BE2C (cell line): Measurements from ENCODE around the gene DEFB125.

Source experiments
- DNase-seq: peaks from one replicate; pipeline ENCODE4 v3.0.0-alpha.2; 2020
- H3K27me3 ChIP-seq: fragments of 250-450 bp; sonication (Bioruptor Pico); 2 replicates; pipeline ENCODE4 v1.5.1; 2020; ENCODE audit warnings: mild to moderate bottlenecking
- H3K36me3 ChIP-seq: fragments of 250-450 bp; sonication (Bioruptor Pico); 2 replicates; pipeline ENCODE4 v1.5.1; 2020; ENCODE audit warnings: mild to moderate bottlenecking
- H3K4me1 ChIP-seq: fragments of 250-450 bp; sonication (Bioruptor Pico); 2 replicates; pipeline ENCODE4 v1.5.1; 2020
- H3K4me3 ChIP-seq: 2 replicates; pipeline ENCODE4 v1.5.1; 2011; ENCODE audit warnings: low read depth, low read length
- H3K9me3 ChIP-seq: fragments of 250-450 bp; sonication (Bioruptor Pico); 2 replicates; pipeline ENCODE4 v1.5.1; 2020
- TF ChIP-seq, protein P1 (sequence below): IDR thresholded peaks from 2 replicates; pipeline ENCODE4 v1.5.1; 2012; ENCODE audit warnings: mild to moderate bottlenecking, low read depth, low read length

Gene DEFB125

DNA sequence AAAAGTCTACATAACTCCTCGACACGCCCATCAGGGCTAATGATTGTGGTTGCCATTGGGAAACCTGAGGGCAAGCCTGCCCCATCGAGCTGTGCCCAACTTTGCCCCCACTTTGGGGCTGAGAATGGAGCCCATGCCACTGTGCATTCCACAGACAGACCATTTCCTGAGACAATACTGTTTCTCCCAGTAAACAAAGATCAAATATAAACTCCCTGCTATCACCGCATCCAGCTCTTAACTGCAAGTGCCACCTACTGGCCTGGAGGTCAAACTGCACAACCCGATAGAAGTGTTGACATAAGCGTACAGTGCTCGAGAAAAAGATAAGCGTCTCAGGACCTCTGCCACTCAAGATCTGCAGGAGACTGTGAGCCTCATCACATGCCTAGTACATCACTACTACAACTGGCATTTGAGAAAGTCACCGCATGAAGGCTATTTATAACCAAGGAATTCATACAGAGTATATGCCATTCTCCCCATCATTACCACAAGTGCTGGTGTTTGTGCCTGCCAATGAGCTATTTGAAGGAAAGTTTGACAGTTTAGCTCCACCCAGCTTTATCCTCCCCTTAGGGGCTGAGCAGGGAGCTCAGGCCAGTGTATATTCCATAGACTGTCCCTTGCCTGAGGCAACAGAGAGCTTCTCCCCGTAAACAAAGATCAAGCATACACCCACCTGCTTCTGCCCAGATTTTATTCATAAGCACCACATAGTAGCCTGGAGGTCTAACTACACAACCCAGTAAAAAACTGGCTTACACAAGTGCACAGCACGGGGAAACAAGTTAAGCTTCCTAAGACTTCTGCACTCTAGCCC lies 50.4 kb downstream of the DEFB125 start:
- TF ChIP-seq, protein P1, sequence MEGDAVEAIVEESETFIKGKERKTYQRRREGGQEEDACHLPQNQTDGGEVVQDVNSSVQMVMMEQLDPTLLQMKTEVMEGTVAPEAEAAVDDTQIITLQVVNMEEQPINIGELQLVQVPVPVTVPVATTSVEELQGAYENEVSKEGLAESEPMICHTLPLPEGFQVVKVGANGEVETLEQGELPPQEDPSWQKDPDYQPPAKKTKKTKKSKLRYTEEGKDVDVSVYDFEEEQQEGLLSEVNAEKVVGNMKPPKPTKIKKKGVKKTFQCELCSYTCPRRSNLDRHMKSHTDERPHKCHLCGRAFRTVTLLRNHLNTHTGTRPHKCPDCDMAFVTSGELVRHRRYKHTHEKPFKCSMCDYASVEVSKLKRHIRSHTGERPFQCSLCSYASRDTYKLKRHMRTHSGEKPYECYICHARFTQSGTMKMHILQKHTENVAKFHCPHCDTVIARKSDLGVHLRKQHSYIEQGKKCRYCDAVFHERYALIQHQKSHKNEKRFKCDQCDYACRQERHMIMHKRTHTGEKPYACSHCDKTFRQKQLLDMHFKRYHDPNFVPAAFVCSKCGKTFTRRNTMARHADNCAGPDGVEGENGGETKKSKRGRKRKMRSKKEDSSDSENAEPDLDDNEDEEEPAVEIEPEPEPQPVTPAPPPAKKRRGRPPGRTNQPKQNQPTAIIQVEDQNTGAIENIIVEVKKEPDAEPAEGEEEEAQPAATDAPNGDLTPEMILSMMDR: peak; percentile 72
- no peaks in the 10 kb centered on the region for H3K4me1 ChIP-seq
- peak; percentile 34 for DNase-seq
- no peaks in the 10 kb centered on the region for H3K27me3 ChIP-seq
- peak overlapping the region; percentile 23; the same call in 1 of the 2 replicates for H3K4me3 ChIP-seq
- H3K9me3 ChIP-seq: no peaks in the 10 kb centered on the region
- no peaks in the 10 kb centered on the region for H3K36me3 ChIP-seq

DNA sequence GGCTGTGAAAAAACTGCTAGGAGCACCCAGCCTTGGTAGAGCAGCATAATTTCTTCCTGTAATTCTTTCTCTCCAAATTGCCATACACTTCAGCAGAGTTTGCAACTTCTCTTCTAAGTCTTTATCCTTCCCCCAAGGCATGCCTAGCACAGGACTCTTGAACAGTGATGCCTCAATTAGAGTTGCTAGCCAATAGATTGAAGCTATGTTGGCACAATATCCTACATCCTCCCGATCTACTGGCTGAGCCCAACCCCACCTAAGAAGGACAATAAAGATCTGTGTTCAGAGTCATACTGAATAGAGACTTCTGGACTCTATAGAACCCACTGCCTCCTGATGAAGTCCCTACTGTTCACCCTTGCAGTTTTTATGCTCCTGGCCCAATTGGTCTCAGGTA lies 54.8 kb downstream of the DEFB125 start, which contains the start of gene DEFB126:
Gene DEFB126 (plus strand): TSS at position 301 of the 400 bp plus-strand sequence. CDS start 39 bp downstream, at position 340.
- TF ChIP-seq, protein P1: no peak
- no peaks in the 10 kb centered on the region for H3K36me3 ChIP-seq
- no peaks in the 10 kb centered on the region for H3K27me3 ChIP-seq
- no peaks in the 10 kb centered on the region for H3K4me1 ChIP-seq
- H3K4me3 ChIP-seq: no peak within 1 kb of the TSS
- no peak for DNase-seq
- H3K9me3 ChIP-seq: no peaks in the 10 kb centered on the region

DNA sequence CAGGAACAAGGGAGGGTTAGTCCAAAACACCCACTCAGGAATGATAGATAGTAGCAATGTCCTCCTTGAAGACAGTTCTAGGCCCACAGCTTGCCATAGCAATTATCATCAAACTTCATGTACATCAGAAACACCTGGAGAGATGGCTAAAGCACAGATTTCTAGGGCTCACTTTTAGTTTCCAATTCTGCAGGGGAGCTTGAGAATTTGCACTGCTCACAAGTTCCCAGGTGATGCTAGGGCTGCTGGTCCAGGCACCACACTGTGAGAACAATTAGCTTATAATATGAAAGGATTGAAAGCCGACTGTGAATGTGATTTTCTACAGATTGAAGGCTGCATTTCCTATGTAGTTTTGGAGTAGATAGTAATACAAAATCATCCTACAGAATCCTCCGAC lies 58.4 kb downstream of the DEFB125 start:
- TF ChIP-seq, protein P1: no peak
- Histone ChIP-seq H3K27me3 (no peaks in the 10 kb centered on the region), H3K9me3 (no peaks in the 10 kb centered on the region), H3K36me3 (no peaks in the 10 kb centered on the region), H3K4me3 (no peak overlapping the region), H3K4me1 (no peaks in the 10 kb centered on the region)
- DNase-seq: no peak
